H9 (cell line): ENCODE results near the gene ACP1. TPM values are rescaled to one million over a fixed set of nuclear protein-coding genes. Genes with fewer than 3 reads are reported as not detected.
"Not testable (repeated sequence)": the region's sequence is repeated elsewhere in the genome, so short reads cannot be mapped to it uniquely, and the experiment has no call there.

Experiments
- DNase-seq: peaks from one replicate; pipeline ENCODE4 v3.0.0-alpha.2; 2017
- H2AFZ ChIP-seq: one replicate; pipeline ENCODE4 v1.6.1; 2013; ENCODE audit warnings: mild to moderate bottlenecking, low read length, control low read depth, moderate library complexity
- H2AK5ac ChIP-seq: 2 replicates; pipeline ENCODE4 v1.6.1; 2013; ENCODE audit warnings: low read length, control low read depth, mixed read lengths; ENCODE audit not compliant: insufficient read length
- H2BK120ac ChIP-seq: one replicate; pipeline ENCODE4 v1.6.1; 2013; ENCODE audit warnings: low read depth, mild to moderate bottlenecking, low read length, control low read depth, inconsistent platforms; ENCODE audit not compliant: poor library complexity, severe bottlenecking
- H2BK12ac ChIP-seq: 2 replicates; pipeline ENCODE4 v1.6.1; 2013; ENCODE audit warnings: low read length, control low read depth, mixed read lengths, low read depth; ENCODE audit not compliant: insufficient read length
- H2BK15ac ChIP-seq: 2 replicates; pipeline ENCODE4 v1.6.1; 2013; ENCODE audit warnings: low read depth, low read length, control low read depth
- H2BK20ac ChIP-seq: one replicate; pipeline ENCODE4 v1.6.1; 2013; ENCODE audit warnings: low read depth, mild to moderate bottlenecking, low read length, control low read depth, inconsistent platforms; ENCODE audit not compliant: poor library complexity, severe bottlenecking
- H2BK5ac ChIP-seq: 2 replicates; pipeline ENCODE4 v1.6.1; 2013; ENCODE audit warnings: low read length, control low read depth, mixed read lengths; ENCODE audit not compliant: insufficient read length
- H3K14ac ChIP-seq: 2 replicates; pipeline ENCODE4 v1.6.1; 2013; ENCODE audit warnings: low read length, control low read depth; ENCODE audit not compliant: insufficient read depth
- H3K18ac ChIP-seq: 2 replicates; pipeline ENCODE4 v1.6.1; 2013; ENCODE audit warnings: low read depth, mild to moderate bottlenecking, mixed read lengths, low read length, control low read depth; ENCODE audit not compliant: insufficient read length
- H3K23ac ChIP-seq: 2 replicates; pipeline ENCODE4 v1.6.1; 2013; ENCODE audit warnings: low read length, control low read depth, mixed read lengths, low read depth; ENCODE audit not compliant: insufficient read length
- H3K23me2 ChIP-seq: 2 replicates; pipeline ENCODE4 v1.6.1; 2013; ENCODE audit warnings: low read depth, mild to moderate bottlenecking, mixed read lengths, low read length, control low read depth; ENCODE audit not compliant: insufficient read length, poor library complexity, severe bottlenecking
- H3K27ac ChIP-seq: 2 replicates; pipeline ENCODE4 v1.5.1; 2013; ENCODE audit warnings: low read length, control low read depth, mixed read lengths, low read depth; ENCODE audit not compliant: insufficient read length
- H3K27me3 ChIP-seq: 2 replicates; pipeline ENCODE4 v1.6.1; 2013; ENCODE audit warnings: low read length, control low read depth, inconsistent platforms; ENCODE audit not compliant: insufficient read depth
- H3K4ac ChIP-seq: 2 replicates; pipeline ENCODE4 v1.6.1; 2013; ENCODE audit warnings: low read depth, mild to moderate bottlenecking, control low read depth, inconsistent platforms, low read length, moderate library complexity
- H3K4me1 ChIP-seq: 2 replicates; pipeline ENCODE4 v1.6.1; 2013; ENCODE audit warnings: low read length, control low read depth, inconsistent platforms; ENCODE audit not compliant: insufficient read depth
- H3K4me2 ChIP-seq: 2 replicates; pipeline ENCODE4 v1.6.1; 2013; ENCODE audit warnings: low read length, control low read depth, mixed read lengths; ENCODE audit not compliant: insufficient read length, insufficient read depth
- H3K56ac ChIP-seq: 2 replicates; pipeline ENCODE4 v1.6.1; 2013; ENCODE audit warnings: low read depth, mild to moderate bottlenecking, mixed read lengths, low read length, control low read depth; ENCODE audit not compliant: insufficient read length
- H3K79me1 ChIP-seq: 2 replicates; pipeline ENCODE4 v1.6.1; 2013; ENCODE audit warnings: low read depth, mild to moderate bottlenecking, moderate library complexity, low read length, control low read depth, inconsistent platforms; ENCODE audit not compliant: insufficient read depth, poor library complexity, severe bottlenecking
- H3K79me2 ChIP-seq: 2 replicates; pipeline ENCODE4 v1.6.1; 2013; ENCODE audit warnings: low read length, control low read depth, inconsistent platforms; ENCODE audit not compliant: insufficient read depth
- H3K9ac ChIP-seq: 2 replicates; pipeline ENCODE4 v1.6.1; 2013; ENCODE audit warnings: low read length, control low read depth, mixed read lengths; ENCODE audit not compliant: insufficient read length; ENCODE audit errors: extremely low read depth
- H3K9me3 ChIP-seq: one replicate; pipeline ENCODE4 v1.6.1; 2013; ENCODE audit warnings: low read depth, low read length, inconsistent platforms; ENCODE audit not compliant: control insufficient read depth
- H3T11ph ChIP-seq: one replicate; pipeline ENCODE4 v1.6.1; 2013; ENCODE audit warnings: mild to moderate bottlenecking, low read length, control low read depth, inconsistent platforms
- H4K20me1 ChIP-seq: one replicate; pipeline ENCODE4 v1.6.1; 2013; ENCODE audit not compliant: control insufficient read depth, insufficient read length, insufficient read depth
- H4K5ac ChIP-seq: 2 replicates; pipeline ENCODE4 v1.6.1; 2013; ENCODE audit warnings: low read depth, mild to moderate bottlenecking, mixed read lengths, low read length, control low read depth; ENCODE audit not compliant: insufficient read length
- H4K8ac ChIP-seq: replicated peaks from 2 replicates; pipeline ENCODE4 v1.6.1; 2013; ENCODE audit warnings: low read length, control low read depth, mixed read lengths, low read depth; ENCODE audit not compliant: insufficient read length
- H4K91ac ChIP-seq: 2 replicates; pipeline ENCODE4 v1.6.1; 2013; ENCODE audit warnings: low read depth, mild to moderate bottlenecking, moderate library complexity, mixed read lengths, low read length, control low read depth; ENCODE audit not compliant: insufficient read length
- H3K27ac Mint-ChIP-seq, 3 experiments: 2 replicates in 2 of 3; 3 replicates in 1 of 3; pipeline ENCODE4 v1.8.0; 2020 to 2021; ENCODE audit warnings: mixed read lengths in 3 of 3, mild to moderate bottlenecking in 1 of 3, moderate library complexity in 1 of 3
- H3K27me3 Mint-ChIP-seq: 2 replicates; pipeline ENCODE4 v1.8.0; 2021; ENCODE audit warnings: low read depth, mild to moderate bottlenecking, moderate library complexity, mixed read lengths
- H3K36me3 Mint-ChIP-seq, 3 experiments: 2 replicates in 2 of 3; 3 replicates in 1 of 3; pipeline ENCODE4 v1.8.0; 2020 to 2021; ENCODE audit warnings: low read depth in 3 of 3, mixed read lengths in 3 of 3; ENCODE audit not compliant: insufficient read depth in 1 of 3
- H3K4me1 Mint-ChIP-seq, 2 experiments: 2 replicates each; pipeline ENCODE4 v1.8.0; 2020; ENCODE audit warnings: mixed read lengths in 2 of 2
- H3K4me3 Mint-ChIP-seq, 2 experiments: 2 replicates in 1 of 2; 3 replicates in 1 of 2; pipeline ENCODE4 v1.8.0; 2020 to 2021; ENCODE audit warnings: mild to moderate bottlenecking in 2 of 2, mixed read lengths in 2 of 2, moderate library complexity in 1 of 2
- H3K9me3 Mint-ChIP-seq, 2 experiments: 2 replicates in 1 of 2; 3 replicates in 1 of 2; pipeline ENCODE4 v1.8.0; 2020; ENCODE audit warnings: mild to moderate bottlenecking in 2 of 2, mixed read lengths in 2 of 2, moderate library complexity in 1 of 2
- CTCF ChIP-seq: fragments of 200-600 bp; sonication (generic); conservative IDR thresholded peaks from 3 replicates; pipeline ENCODE4 v1.8.0; 2021; ENCODE audit warnings: antibody characterized with exemption, mild to moderate bottlenecking
- WGBS: extraction: QIAGEN DNeasy Blood & Tissue Kit; methylation state at CpG from one replicate; pipeline ENCODE4 v1.1.7; 2013; ENCODE audit warnings: missing lambda C conversion rate, low lambda C conversion rate, mixed read lengths; ENCODE audit not compliant: insufficient read length; ENCODE audit errors: extremely low coverage; 5-methylcytosine and 5-hydroxymethylcytosine counted together
- total RNA-seq: library from RNA; stranded (reverse); gene quantifications from 2 replicates; pipeline ENCODE4 v1.2.1, GENCODE V29; 2021

Gene ACP1
- total RNA-seq, 1 experiment from 2014 or later = 143 TPM

DNA sequence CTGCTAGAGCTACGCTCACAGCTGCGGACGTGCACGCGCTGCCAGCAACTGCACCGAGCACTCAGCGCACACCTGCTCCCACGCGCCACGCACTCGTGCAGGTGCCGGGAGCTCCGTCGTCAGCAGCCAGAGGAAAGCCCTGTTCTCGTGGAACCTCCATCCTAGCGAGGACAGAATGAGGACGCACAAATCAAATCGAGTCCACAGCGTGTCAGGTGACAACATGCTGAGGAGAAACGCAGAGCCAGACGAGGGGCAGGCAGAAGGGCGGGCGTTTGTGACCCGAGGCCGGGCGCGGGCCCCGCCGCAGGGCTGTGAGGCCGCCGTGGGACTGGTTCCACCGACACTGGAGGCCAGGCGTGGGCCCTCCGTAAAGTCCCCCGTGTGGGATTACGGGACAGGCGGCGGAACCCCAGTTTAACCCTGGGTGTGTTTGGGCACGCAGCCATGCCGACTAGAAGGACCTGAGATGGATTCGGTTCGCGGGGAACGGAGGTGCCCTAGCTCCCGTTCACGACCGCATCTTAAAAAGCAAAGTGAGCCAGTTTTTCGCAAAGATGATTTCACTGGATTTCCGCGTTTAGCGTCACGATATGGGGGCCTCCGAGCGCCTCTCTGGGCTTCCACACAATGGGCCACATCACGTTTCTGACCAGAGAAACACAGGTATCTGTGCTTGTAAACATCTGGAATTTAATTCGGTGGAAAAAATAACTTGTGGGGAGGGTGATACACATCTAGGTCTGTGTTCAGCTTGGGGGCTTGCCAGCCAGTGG is 50.0 kb downstream of the ACP1 start:
- Histone ChIP-seq H4K20me1 (no peaks in the 10 kb centered on the region), H3K23me2 (no peaks in the 10 kb centered on the region), H4K8ac (no peak overlapping the region), H2AFZ (no peak overlapping the region), H3K18ac (no peak overlapping the region), H2BK20ac (no peak overlapping the region), H2BK5ac (no peak overlapping the region), H3K9me3 (no peaks in the 10 kb centered on the region), H3K9ac (no peak overlapping the region), H2BK12ac (no peak overlapping the region), H4K5ac (no peak overlapping the region), H3K4me1 (no peaks in the 10 kb centered on the region), H4K91ac (no peak overlapping the region), H3K27ac (no peak overlapping the region), H3K79me1 (no peaks in the 10 kb centered on the region), H3K27me3 (no peaks in the 10 kb centered on the region), H3K56ac (no peak overlapping the region), H2AK5ac (no peak overlapping the region), H3K14ac (no peak overlapping the region; the same call in 1 of the 2 replicates), H3K4me2 (no peak overlapping the region), H3K23ac (no peak overlapping the region), H3K79me2 (no peaks in the 10 kb centered on the region), H3T11ph (no peak overlapping the region), H3K4ac (no peak overlapping the region), H2BK15ac (no peak overlapping the region), H2BK120ac (no peak overlapping the region)
- Mint-ChIP-seq H3K4me3 (no peak overlapping the region), H3K4me1 (peaks cover 21 to 34% of the 10 kb centered on the region in 2 experiments), H3K27me3 (peaks cover 3% of the 10 kb centered on the region), H3K27ac (no peak overlapping the region), H3K9me3 (peaks cover 7% of the 10 kb centered on the region in 2 experiments; a peak in 3 of 5 replicates), H3K36me3 (peaks cover 0 to 8% (median 6%) of the 10 kb centered on the region in 3 experiments; a peak in 5 of 7 replicates)
- WGBS = no CpG with 5 or more reads among the region's 56 CpGs
- no peak for TF ChIP-seq CTCF
- no peak for DNase-seq

GRCh38 chr2:315925-316324 is 51.2 kb downstream of the ACP1 start:
- H3K79me1 ChIP-seq, H3K27me3 Mint-ChIP-seq, H3K23me2 ChIP-seq, H3T11ph ChIP-seq, H3K9me3 Mint-ChIP-seq, H3K36me3 Mint-ChIP-seq, H2AK5ac ChIP-seq, H4K8ac ChIP-seq, H3K4me1 ChIP-seq, H3K4me2 ChIP-seq, H4K5ac ChIP-seq, H3K23ac ChIP-seq, H3K27me3 ChIP-seq, DNase-seq, H3K4ac ChIP-seq, H2BK15ac ChIP-seq, H2BK5ac ChIP-seq, H3K9ac ChIP-seq, H2AFZ ChIP-seq, H4K20me1 ChIP-seq, H3K27ac ChIP-seq, H2BK120ac ChIP-seq, H3K79me2 ChIP-seq, H4K91ac ChIP-seq, H2BK12ac ChIP-seq, H3K18ac ChIP-seq, H3K56ac ChIP-seq, H2BK20ac ChIP-seq, H3K9me3 ChIP-seq, H3K4me3 Mint-ChIP-seq, H3K14ac ChIP-seq, H3K27ac Mint-ChIP-seq: not testable (repeated sequence)
- no CpG with 5 or more reads among the region's 6 CpGs for WGBS
- H3K4me1 Mint-ChIP-seq = peaks cover 13 to 23% of the 10 kb centered on the region in 2 experiments
